22Rv1 (cell line): Measurements from ENCODE around the gene ARHGAP25.
A peak's percentile ranks its signal among the peaks of the same experiment; 100 is the strongest.

Experiments used
- H3K27ac ChIP-seq: fragments of 450-650 bp; 2 replicates; pipeline ENCODE4 v1.5.1; 2017
- ZFX ChIP-seq: fragments of 450-650 bp; IDR thresholded peaks from 2 replicates; pipeline ENCODE4 v1.6.1; 2017; ENCODE audit warnings: antibody characterized with exemption, borderline replicate concordance
- TF ChIP-seq, protein P1 (sequence below): fragments of 450-650 bp; IDR thresholded peaks from 2 replicates; pipeline ENCODE4 v1.5.1; 2017; ENCODE audit warnings: mild to moderate bottlenecking

ARHGAP25 gene

DNA sequence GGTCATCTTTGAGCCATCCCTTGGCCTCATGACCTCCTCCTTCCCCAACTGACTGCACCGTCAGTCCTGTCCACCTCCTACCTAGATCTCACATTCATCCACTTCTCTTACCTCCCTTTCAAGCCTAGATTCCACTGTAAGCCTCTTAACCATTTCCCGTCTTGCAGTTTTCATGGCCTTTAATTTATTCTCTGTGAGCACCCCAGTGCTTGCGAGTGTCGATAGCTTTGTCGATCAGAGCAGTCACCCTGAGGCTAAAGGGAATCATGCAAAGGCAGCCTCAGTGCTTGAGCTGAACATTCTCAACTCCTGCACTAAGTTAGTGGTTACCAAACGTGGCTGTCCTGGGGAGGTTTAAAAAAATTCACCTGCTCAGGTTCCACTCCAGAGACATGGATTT lies 14.7 kb downstream of the ARHGAP25 start:
- TF ChIP-seq, protein P1, sequence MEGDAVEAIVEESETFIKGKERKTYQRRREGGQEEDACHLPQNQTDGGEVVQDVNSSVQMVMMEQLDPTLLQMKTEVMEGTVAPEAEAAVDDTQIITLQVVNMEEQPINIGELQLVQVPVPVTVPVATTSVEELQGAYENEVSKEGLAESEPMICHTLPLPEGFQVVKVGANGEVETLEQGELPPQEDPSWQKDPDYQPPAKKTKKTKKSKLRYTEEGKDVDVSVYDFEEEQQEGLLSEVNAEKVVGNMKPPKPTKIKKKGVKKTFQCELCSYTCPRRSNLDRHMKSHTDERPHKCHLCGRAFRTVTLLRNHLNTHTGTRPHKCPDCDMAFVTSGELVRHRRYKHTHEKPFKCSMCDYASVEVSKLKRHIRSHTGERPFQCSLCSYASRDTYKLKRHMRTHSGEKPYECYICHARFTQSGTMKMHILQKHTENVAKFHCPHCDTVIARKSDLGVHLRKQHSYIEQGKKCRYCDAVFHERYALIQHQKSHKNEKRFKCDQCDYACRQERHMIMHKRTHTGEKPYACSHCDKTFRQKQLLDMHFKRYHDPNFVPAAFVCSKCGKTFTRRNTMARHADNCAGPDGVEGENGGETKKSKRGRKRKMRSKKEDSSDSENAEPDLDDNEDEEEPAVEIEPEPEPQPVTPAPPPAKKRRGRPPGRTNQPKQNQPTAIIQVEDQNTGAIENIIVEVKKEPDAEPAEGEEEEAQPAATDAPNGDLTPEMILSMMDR: no peak
- no peak for TF ChIP-seq ZFX
- no peak overlapping the region for H3K27ac ChIP-seq

DNA sequence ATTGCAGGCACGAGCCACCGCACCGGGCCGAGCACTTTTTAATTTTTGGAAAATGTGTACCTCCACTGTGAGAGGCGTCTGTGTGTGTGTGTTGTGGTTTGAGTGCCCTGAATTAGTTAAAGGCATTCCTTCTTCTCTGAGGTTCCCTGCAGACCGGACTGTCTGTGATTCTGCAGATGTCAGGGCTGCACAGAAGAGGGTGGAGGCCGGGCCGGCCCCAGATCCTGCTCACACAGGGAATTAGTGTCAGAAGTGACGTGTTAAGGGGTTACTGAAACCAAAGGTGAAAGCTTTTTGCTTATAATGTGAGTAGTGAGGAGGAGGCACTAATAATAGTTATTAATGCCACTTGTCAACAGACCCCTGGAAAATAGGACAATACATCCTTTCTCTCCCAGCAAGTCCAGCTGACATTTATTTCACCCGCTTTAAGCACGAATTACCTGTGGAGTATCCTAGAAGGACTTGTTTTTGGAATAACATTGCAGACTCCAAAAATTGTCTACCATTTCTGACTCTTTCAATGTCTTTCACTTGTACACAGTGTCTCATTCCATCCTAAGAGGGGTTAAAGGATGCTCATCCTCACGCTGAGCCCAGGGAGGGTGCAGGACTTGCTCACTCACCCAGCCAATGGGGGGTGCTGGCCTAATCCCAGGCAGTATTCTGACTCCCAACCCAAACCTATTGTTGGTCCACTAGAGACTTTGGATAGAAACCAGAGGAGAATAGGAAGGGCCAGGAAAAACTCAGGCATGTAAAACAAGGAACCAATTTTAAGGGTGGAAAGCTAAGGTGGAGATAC lies 16.2 kb downstream of the ARHGAP25 start:
- H3K27ac ChIP-seq: no peak overlapping the region
- TF ChIP-seq ZFX: no peak
- TF ChIP-seq, protein P1: no peak

DNA sequence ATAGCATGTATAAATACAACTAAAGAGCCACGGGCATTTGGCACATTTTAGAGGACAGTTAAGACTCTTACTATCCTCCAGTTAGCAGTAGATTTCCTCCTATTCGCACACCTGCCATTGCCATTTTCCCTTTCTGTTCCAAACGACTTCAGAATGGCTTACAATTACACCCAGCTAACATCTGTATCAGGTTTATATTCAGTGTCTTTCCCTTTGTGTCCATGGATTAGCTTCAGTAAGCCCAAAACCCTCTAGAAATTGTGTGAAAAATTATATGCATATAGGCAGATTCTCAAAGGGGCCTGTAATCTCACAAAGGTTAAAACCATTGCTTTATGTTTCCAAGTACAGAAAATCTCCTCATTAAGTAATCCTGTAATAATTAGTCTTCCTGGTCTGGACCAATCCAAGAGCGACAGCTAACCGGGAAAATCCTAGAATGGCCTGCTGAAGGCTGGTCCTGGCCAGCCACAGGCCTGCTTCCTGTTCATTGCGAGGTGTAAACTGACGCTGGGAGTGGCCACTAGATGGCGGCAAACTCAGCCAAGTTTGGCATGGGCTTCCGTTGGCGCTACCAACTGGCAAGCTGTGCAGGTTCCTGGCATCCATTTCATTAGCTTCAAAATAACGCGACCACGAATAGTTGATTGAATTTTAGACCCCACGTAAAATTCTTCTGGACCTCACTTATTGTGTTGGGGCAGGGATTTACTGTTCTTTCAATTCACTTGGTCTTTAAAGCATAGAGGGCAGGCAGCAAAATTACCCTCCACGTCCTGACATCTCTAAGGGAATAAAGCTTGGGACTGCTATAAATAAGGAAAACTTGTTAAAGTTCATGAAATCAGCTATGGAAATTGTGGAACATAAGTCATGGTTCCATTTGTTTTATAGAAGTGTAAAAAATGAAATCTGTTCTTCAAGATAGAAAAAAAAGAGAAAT lies 17.1 kb downstream of the ARHGAP25 start:
- H3K27ac ChIP-seq: no peak overlapping the region

DNA sequence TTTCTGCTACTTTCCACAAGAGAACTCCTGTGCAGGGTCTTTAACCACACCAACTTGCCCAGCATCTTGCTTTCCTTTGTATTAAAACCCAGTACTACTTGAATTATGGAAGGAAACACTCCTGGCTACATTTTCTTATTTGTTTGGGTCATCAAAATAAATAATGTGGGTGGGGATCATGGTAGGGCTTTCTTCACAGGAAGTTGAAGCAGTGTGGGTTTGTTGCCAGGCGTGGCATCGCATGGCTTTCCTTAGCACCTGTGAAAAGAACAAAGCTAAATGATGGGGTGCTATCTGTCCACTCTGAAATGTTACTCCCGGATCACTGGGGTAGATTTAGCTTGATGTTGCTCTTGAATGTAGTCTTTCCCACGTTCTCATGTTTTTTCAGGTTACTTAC lies 18.7 kb downstream of the ARHGAP25 start:
- no peak for TF ChIP-seq ZFX
- TF ChIP-seq, protein P1: no peak
- no peak overlapping the region for H3K27ac ChIP-seq

More for the DNA sequence above, 17.1 kb downstream of the ARHGAP25 start:
- TF ChIP-seq, protein P1: peak; percentile 94
- TF ChIP-seq ZFX: no peak

DNA sequence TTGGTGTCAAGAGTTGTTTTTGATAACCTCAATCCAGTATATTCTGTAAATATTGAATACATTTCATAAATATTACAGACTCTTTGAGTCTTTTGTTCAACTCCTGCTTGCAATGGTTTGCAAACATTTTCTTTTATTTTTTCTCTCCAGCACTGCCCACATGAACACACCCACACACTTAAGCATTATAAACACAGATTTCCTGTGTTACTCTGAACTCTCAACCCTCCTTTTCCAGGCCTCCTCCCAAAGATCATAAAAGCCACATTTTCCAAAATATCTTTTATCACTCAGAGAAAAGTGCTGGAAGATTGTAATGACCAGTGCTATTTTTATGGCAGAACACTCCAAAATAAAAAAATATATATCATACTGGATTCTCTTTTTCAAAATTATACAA lies 20.5 kb downstream of the ARHGAP25 start:
- TF ChIP-seq, protein P1: no peak
- no peak for TF ChIP-seq ZFX
- H3K27ac ChIP-seq: no peak overlapping the region

DNA sequence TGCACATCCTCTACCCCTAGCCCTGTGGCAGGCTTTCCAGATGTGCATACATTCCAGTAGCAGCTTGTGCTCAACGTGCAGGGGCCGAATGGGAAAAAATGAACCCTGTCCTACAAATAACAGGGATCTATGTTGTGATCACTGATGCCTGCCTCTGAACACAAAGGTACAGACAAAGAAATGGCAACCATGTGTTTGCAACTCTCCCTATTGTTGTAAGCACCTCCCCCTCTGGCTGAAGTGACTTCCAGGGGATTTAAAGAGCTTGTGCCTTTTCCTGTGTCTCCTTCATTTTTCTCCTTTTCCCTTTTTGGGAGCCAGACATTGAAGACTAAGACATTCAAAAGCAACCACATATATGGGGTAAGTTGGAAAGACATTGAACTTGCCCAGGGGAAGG lies 21.6 kb downstream of the ARHGAP25 start:
- TF ChIP-seq, protein P1: no peak
- TF ChIP-seq ZFX: no peak
- H3K27ac ChIP-seq: no peak overlapping the region

DNA sequence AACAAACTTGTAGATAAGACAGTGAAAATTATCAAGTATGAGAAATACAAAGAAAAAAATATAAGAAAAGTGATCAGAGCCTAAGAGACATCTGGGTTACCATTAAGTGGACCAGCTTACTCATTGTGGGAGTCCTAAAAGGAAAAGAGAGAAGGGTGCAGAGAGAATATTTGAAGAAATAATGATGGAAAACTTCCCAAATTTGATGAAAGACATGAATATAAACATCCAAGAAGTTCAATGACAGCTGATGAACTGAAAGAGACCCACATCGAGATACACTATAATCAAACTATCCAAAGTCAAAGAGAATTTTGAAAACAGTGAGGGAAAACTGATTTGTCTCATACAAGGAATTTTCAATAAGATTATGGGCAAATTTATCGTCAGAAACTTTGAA lies 22.5 kb downstream of the ARHGAP25 start:
- no peak overlapping the region for H3K27ac ChIP-seq
- no peak for TF ChIP-seq ZFX
